CD4-positive, alpha-beta T cell (primary cell): ENCODE measurements around the gene TYW5. TPM values are rescaled to one million over a fixed set of nuclear protein-coding genes. Genes with fewer than 3 reads are reported as not detected.

Source experiments
- ATAC-seq: fragments of 200-7000 bp; cut with Tn5 transposase; one replicate; pipeline ENCODE4 v1.10.0; 2022; ENCODE audit warnings: mild to moderate bottlenecking; ENCODE audit not compliant: poor library complexity
- CTCF ChIA-PET: fragments of 350-600 bp; sonication (Branson Sonifier 250); formaldehyde crosslinking; loops from one replicate; lab custom pipeline; 2021; ENCODE audit warnings: antibody characterized with exemption, inconsistent platforms; lab: Charles Lee
- POLR2A ChIA-PET: fragments of 350-600 bp; sonication (Branson Sonifier 250); formaldehyde crosslinking; loops from one replicate; lab custom pipeline; 2021; ENCODE audit warnings: antibody characterized with exemption, inconsistent platforms; lab: Charles Lee
- DNase-seq, 14 experiments: peaks; one replicate each; pipeline ENCODE4 v3.0.0-alpha.2; 2013 to 2020; ENCODE audit warnings: mixed read lengths in 2 of 14
- H3K27ac ChIP-seq, 2 donors: one replicate each; pipeline versions ENCODE4 v1.5.1 to v1.7.0; 2013; ENCODE audit warnings: low read length in 2 of 2, low read depth in 1 of 2, mild to moderate bottlenecking in 1 of 2
- H3K27me3 ChIP-seq, 2 experiments: 1 replicate in 1 of 2; 2 replicates in 1 of 2; pipeline versions ENCODE4 v1.6.1 to v1.7.0; 2013; ENCODE audit warnings: low read length in 2 of 2, control low read depth in 1 of 2, mild to moderate bottlenecking in 1 of 2, moderate library complexity in 1 of 2; ENCODE audit not compliant: insufficient read depth in 2 of 2, control insufficient read depth in 1 of 2
- H3K36me3 ChIP-seq: one replicate; pipeline ENCODE4 v1.6.1; 2013; ENCODE audit warnings: low read length, control low read depth; ENCODE audit not compliant: insufficient read depth
- H3K4me1 ChIP-seq: one replicate; pipeline ENCODE4 v1.6.1; 2013; ENCODE audit warnings: low read length, control low read depth; ENCODE audit not compliant: insufficient read depth
- H3K4me3 ChIP-seq: one replicate; pipeline ENCODE4 v1.5.1; 2013; ENCODE audit warnings: mild to moderate bottlenecking, low read length, moderate library complexity
- H3K9me3 ChIP-seq, 2 experiments: 1 replicate in 1 of 2; 2 replicates in 1 of 2; pipeline versions ENCODE4 v1.6.1 to v1.7.0; 2013; ENCODE audit warnings: low read length in 2 of 2, mild to moderate bottlenecking in 2 of 2, control low read depth in 1 of 2, moderate library complexity in 1 of 2; ENCODE audit not compliant: control insufficient read depth in 1 of 2, insufficient read depth in 1 of 2
- H3K27ac Mint-ChIP-seq: one replicate; pipeline ENCODE4 v1.8.0; 2020; ENCODE audit warnings: mixed read lengths
- H3K27me3 Mint-ChIP-seq: one replicate; pipeline ENCODE4 v1.8.0; 2021; ENCODE audit warnings: mixed read lengths
- H3K36me3 Mint-ChIP-seq: one replicate; pipeline ENCODE4 v1.8.0; 2021; ENCODE audit warnings: low read depth, mixed read lengths
- H3K4me1 Mint-ChIP-seq: one replicate; pipeline ENCODE4 v1.8.0; 2021; ENCODE audit warnings: low read depth, mixed read lengths
- H3K4me3 Mint-ChIP-seq: one replicate; pipeline ENCODE4 v1.8.0; 2020; ENCODE audit warnings: mild to moderate bottlenecking, mixed read lengths
- H3K9me3 Mint-ChIP-seq: one replicate; pipeline ENCODE4 v1.8.0; 2020; ENCODE audit warnings: mixed read lengths
- CTCF ChIP-seq: fragments of 200-600 bp; IDR thresholded peaks from one replicate; pipeline ENCODE4 v1.8.0; 2022; ENCODE audit warnings: antibody characterized with exemption, mild to moderate bottlenecking
- intact Hi-C, 2 experiments: fragments of 100-400 bp; cut with DNase I in 1 of 2; cut with micrococcal nuclease in 1 of 2; formaldehyde crosslinking; loops; one replicate each; pipeline versions ENCODE4 v1.15.1 to v1.9.0; 2023 to 2025; cut with DNase I, micrococcal nuclease
- total RNA-seq, 174 experiments: library from RNA in 2 of 174; stranded (reverse) in 2 of 174; gene quantifications; one replicate each; pipeline ENCODE4 v1.2.3 and lab custom pipeline; 2021 to 2026

The TYW5 gene
- total RNA-seq, 2 experiments from 2014 or later = 15.0 to 16.0 TPM

DNA sequence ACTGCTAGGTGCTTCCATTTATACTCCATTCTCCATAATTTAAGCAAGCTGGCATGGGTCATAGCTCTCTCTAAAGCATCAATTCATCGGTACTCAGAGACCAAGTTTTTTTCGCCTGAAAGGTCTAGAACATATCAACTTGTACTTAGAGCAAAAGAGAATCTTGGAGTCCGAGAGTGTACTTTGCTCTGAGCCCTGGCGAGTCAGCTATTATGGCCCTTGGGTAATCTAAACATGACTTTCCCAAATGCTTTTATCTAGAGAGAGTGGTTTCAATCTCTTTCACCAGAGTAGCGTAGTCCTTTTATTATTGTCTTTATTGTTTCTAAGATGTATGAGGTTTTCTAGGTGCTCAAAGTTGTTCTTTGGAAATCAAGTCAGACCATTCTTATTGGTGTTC, 34.5 kb upstream of the TYW5 start:
- peaks cover 0 to 2% of the 10 kb centered on the region in 2 experiments for H3K27me3 ChIP-seq
- H3K4me1 Mint-ChIP-seq = peaks cover 6% of the 10 kb centered on the region
- TF ChIP-seq CTCF = no peak
- ChIA-PET POLR2A (no interaction called here), CTCF (no interaction called here)
- ATAC-seq (no peak), DNase-seq (no peak)
- H3K27me3 Mint-ChIP-seq = no peaks in the 10 kb centered on the region
- intact Hi-C loops = no loop called here
- no peak overlapping the region for H3K27ac Mint-ChIP-seq
- no peak overlapping the region for H3K4me3 ChIP-seq
- peaks cover 4% of the 10 kb centered on the region for H3K4me1 ChIP-seq
- no peaks in the 10 kb centered on the region for H3K36me3 ChIP-seq
- no peak overlapping the region for H3K4me3 Mint-ChIP-seq
- no peaks in the 10 kb centered on the region for H3K9me3 ChIP-seq
- no peak overlapping the region for H3K27ac ChIP-seq
- no peaks in the 10 kb centered on the region for H3K9me3 Mint-ChIP-seq
- no peaks in the 10 kb centered on the region for H3K36me3 Mint-ChIP-seq

GRCh38 chr2:199988151-199988550, 32.9 kb upstream of the TYW5 start:
- Mint-ChIP-seq H3K27ac (no peak overlapping the region), H3K4me1 (peaks cover 6% of the 10 kb centered on the region), H3K27me3 (no peaks in the 10 kb centered on the region), H3K4me3 (no peak overlapping the region), H3K9me3 (no peaks in the 10 kb centered on the region), H3K36me3 (no peaks in the 10 kb centered on the region)
- TF ChIP-seq CTCF = no peak
- DNase-seq = peak in 1 of 14 experiments; percentile 4
- ChIA-PET POLR2A (no interaction called here), CTCF (interaction anchor here (1.4 kb wide), 1 partner anchor 483 kb away, joined by 4 read pairs; no protein-coding TSS in a partner anchor)
- H3K9me3 ChIP-seq = no peaks in the 10 kb centered on the region
- H3K36me3 ChIP-seq = no peaks in the 10 kb centered on the region
- no peaks in the 10 kb centered on the region for H3K27me3 ChIP-seq
- H3K4me1 ChIP-seq = peaks cover 4% of the 10 kb centered on the region
- intact Hi-C loops = no loop called here
- no peak for ATAC-seq
- no peak overlapping the region for H3K27ac ChIP-seq
- no peak overlapping the region for H3K4me3 ChIP-seq

DNA sequence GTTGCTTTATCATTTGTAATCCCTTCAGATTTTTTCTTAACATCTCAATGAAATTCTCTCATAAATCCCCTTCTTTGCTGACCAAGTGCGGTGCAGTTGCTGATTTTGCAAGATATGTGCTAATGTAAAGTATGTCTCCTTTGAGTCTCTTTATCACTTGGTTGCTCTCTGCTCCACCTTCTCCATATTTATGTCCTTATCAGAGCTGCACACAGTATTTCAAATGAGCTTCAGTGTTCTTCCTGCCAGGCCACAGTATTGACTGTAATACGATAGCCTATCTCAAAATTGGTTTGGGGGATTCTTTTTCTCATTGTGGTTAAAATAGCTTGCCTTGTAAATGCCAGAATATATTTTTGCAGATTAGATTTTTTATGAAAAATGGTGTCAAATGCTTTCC, 32.3 kb upstream of the TYW5 start:
- H3K9me3 ChIP-seq = no peaks in the 10 kb centered on the region
- ChIA-PET CTCF (interaction anchor here (1.4 kb wide), 1 partner anchor 484 kb away, joined by 4 read pairs; no protein-coding TSS in a partner anchor), POLR2A (no interaction called here)
- Mint-ChIP-seq H3K4me1 (peaks cover 6% of the 10 kb centered on the region), H3K4me3 (no peak overlapping the region), H3K9me3 (no peaks in the 10 kb centered on the region), H3K36me3 (no peaks in the 10 kb centered on the region), H3K27me3 (no peaks in the 10 kb centered on the region), H3K27ac (no peak overlapping the region)
- no peak for DNase-seq
- no peaks in the 10 kb centered on the region for H3K36me3 ChIP-seq
- TF ChIP-seq CTCF = no peak
- intact Hi-C loops = no loop called here
- H3K4me3 ChIP-seq = no peak overlapping the region
- H3K27ac ChIP-seq = no peak overlapping the region
- H3K4me1 ChIP-seq = peaks cover 4% of the 10 kb centered on the region
- H3K27me3 ChIP-seq = no peaks in the 10 kb centered on the region
- ATAC-seq = no peak
